Urinary bladder (tissue), 4 donors: Measurements from ENCODE around the gene PPP6R1. TPM values are rescaled to one million over a fixed set of nuclear protein-coding genes. Genes with fewer than 3 reads are reported as not detected.

Experiments
- DNase-seq: peaks from one replicate; pipeline ENCODE4 v3.0.0-alpha.2; 2015; ENCODE audit errors: extremely low spot score
- H3K27ac ChIP-seq: one replicate; pipeline ENCODE4 v1.5.1; 2013; ENCODE audit warnings: low read depth, mild to moderate bottlenecking, moderate library complexity
- H3K36me3 ChIP-seq: one replicate; pipeline ENCODE4 v1.6.1; 2013; ENCODE audit warnings: mild to moderate bottlenecking, moderate library complexity; ENCODE audit not compliant: insufficient read depth
- H3K4me1 ChIP-seq: one replicate; pipeline ENCODE4 v1.6.1; 2013; ENCODE audit warnings: mild to moderate bottlenecking, moderate library complexity; ENCODE audit not compliant: insufficient read depth
- H3K4me3 ChIP-seq: one replicate; pipeline ENCODE4 v1.5.1; 2013; ENCODE audit warnings: low read depth, low read length
- WGBS: extraction: QIAGEN DNeasy Blood & Tissue Kit; methylation state at CpG from one replicate; pipeline ENCODE4 v1.1.7; 2013; 5-methylcytosine and 5-hydroxymethylcytosine counted together
- polyA plus RNA-seq: library from polyadenylated mRNA; stranded (reverse); fragments of 200-250 nt; gene quantifications from one replicate; pipeline ENCODE4 v1.2.3, GENCODE V29; 2013
- total RNA-seq: library from RNA; depleted of rRNA; stranded (reverse); fragments of >200 nt; gene quantifications from one replicate; pipeline ENCODE4 v1.2.3, GENCODE V29; 2014
- donor health status: healthy with polysubstance abuse.
- donor health status: healthy.

Gene PPP6R1
- total and polyA plus RNA-seq, 2 donors: 14.5 to 43.1 TPM

- no peak overlapping the region for H3K27ac ChIP-seq
- no peak for DNase-seq
- H3K4me1 ChIP-seq: peaks cover 2% of the 10 kb centered on the region
- H3K36me3 ChIP-seq: peaks cover 5% of the 10 kb centered on the region
- H3K4me3 ChIP-seq: no peak overlapping the region
- WGBS: 71% methylated on average over 10 of the region's 10 CpGs
These were observed 10.6 kb downstream of the PPP6R1 start for GRCh38 chr19:55248166-55248675.

- Histone ChIP-seq H3K4me3 (no peak overlapping the region), H3K36me3 (peaks cover 5% of the 10 kb centered on the region), H3K4me1 (peaks cover 2% of the 10 kb centered on the region), H3K27ac (no peak overlapping the region)
- WGBS: 29% methylated on average over 10 of the region's 10 CpGs
- DNase-seq: no peak
These were observed 11.2 kb downstream of the PPP6R1 start for GRCh38 chr19:55247621-55248099.

GRCh38 chr19:55246462-55247451 lies 12.1 kb downstream of the PPP6R1 start:
- no peak for DNase-seq
- Histone ChIP-seq H3K36me3 (peaks cover 8% of the 10 kb centered on the region), H3K4me1 (peaks cover 2% of the 10 kb centered on the region), H3K4me3 (no peak overlapping the region), H3K27ac (no peak overlapping the region)
- 88% methylated on average over 40 of the region's 40 CpGs for WGBS

GRCh38 chr19:55245236-55245904 lies 13.4 kb downstream of the PPP6R1 start:
- Histone ChIP-seq H3K36me3 (peaks cover 10% of the 10 kb centered on the region), H3K4me3 (no peak overlapping the region), H3K4me1 (peaks cover 2% of the 10 kb centered on the region), H3K27ac (no peak overlapping the region)
- no peak for DNase-seq
- WGBS: 94% methylated on average over 23 of the region's 23 CpGs

GRCh38 chr19:55244004-55244680 lies 14.7 kb downstream of the PPP6R1 start:
- 84% methylated on average over 12 of the region's 12 CpGs for WGBS
- no peak overlapping the region for H3K4me3 ChIP-seq
- H3K27ac ChIP-seq: no peak overlapping the region
- H3K36me3 ChIP-seq: peaks cover 10% of the 10 kb centered on the region
- DNase-seq: no peak
- H3K4me1 ChIP-seq: no peaks in the 10 kb centered on the region

- WGBS: 82% methylated on average over 7 of the region's 7 CpGs
- no peak for DNase-seq
- no peaks in the 10 kb centered on the region for H3K4me1 ChIP-seq
- H3K4me3 ChIP-seq: no peak overlapping the region
- peaks cover 10% of the 10 kb centered on the region for H3K36me3 ChIP-seq
- no peak overlapping the region for H3K27ac ChIP-seq
These were observed 16.3 kb downstream of the PPP6R1 start for GRCh38 chr19:55242517-55242916.

GRCh38 chr19:55241935-55242464 lies 16.8 kb downstream of the PPP6R1 start:
- H3K4me3 ChIP-seq: no peak overlapping the region
- no peak overlapping the region for H3K27ac ChIP-seq
- 94% methylated on average over 16 of the region's 16 CpGs for WGBS
- DNase-seq: no peak
- no peaks in the 10 kb centered on the region for H3K4me1 ChIP-seq
- H3K36me3 ChIP-seq: peaks cover 10% of the 10 kb centered on the region

- no peak overlapping the region for H3K4me3 ChIP-seq
- peaks cover 10% of the 10 kb centered on the region for H3K36me3 ChIP-seq
- H3K27ac ChIP-seq: no peak overlapping the region
- WGBS: 94% methylated on average over 37 of the region's 37 CpGs
- DNase-seq: no peak
- no peaks in the 10 kb centered on the region for H3K4me1 ChIP-seq
These were observed 17.5 kb downstream of the PPP6R1 start for GRCh38 chr19:55241143-55241934.

- no peaks in the 10 kb centered on the region for H3K4me1 ChIP-seq
- no peak for DNase-seq
- WGBS: 92% methylated on average over 6 of the region's 6 CpGs
- no peak overlapping the region for H3K27ac ChIP-seq
- peaks cover 10% of the 10 kb centered on the region for H3K36me3 ChIP-seq
- no peak overlapping the region for H3K4me3 ChIP-seq
These were observed 18.1 kb downstream of the PPP6R1 start for GRCh38 chr19:55240713-55241020.

GRCh38 chr19:55239004-55239403 lies 19.8 kb downstream of the PPP6R1 start:
- WGBS: 92% methylated on average over 12 of the region's 12 CpGs
- H3K4me1 ChIP-seq: no peaks in the 10 kb centered on the region
- no peak for DNase-seq
- no peak overlapping the region for H3K4me3 ChIP-seq
- H3K27ac ChIP-seq: no peak overlapping the region
- H3K36me3 ChIP-seq: peaks cover 5% of the 10 kb centered on the region

- Histone ChIP-seq H3K4me1 (no peaks in the 10 kb centered on the region), H3K27ac (no peak overlapping the region), H3K4me3 (no peak overlapping the region), H3K36me3 (peaks cover 5% of the 10 kb centered on the region)
- 93% methylated on average over 8 of the region's 8 CpGs for WGBS
- DNase-seq: no peak
These were observed 20.8 kb downstream of the PPP6R1 start for GRCh38 chr19:55238030-55238429.

- WGBS: 88% methylated on average over 5 of the region's 5 CpGs
- H3K4me3 ChIP-seq: no peak overlapping the region
- no peak for DNase-seq
- no peaks in the 10 kb centered on the region for H3K4me1 ChIP-seq
- H3K27ac ChIP-seq: no peak overlapping the region
- H3K36me3 ChIP-seq: peaks cover 15% of the 10 kb centered on the region
These were observed 25.8 kb downstream of the PPP6R1 start for GRCh38 chr19:55232986-55233385.

- Histone ChIP-seq H3K4me3 (no peak overlapping the region), H3K36me3 (peaks cover 15% of the 10 kb centered on the region), H3K4me1 (no peaks in the 10 kb centered on the region), H3K27ac (no peak overlapping the region)
- no peak for DNase-seq
- 79% methylated on average over 12 of the region's 12 CpGs for WGBS
These were observed 26.6 kb downstream of the PPP6R1 start for GRCh38 chr19:55232286-55232602.
